Measurements from ENCODE around the gene NECAB3. TPM values are rescaled to one million over a fixed set of nuclear protein-coding genes. Genes with fewer than 3 reads are reported as not detected.

Gene NECAB3
- total RNA-seq, 2 experiments from 2014 or later, result 12.7 to 14.3 TPM

DNA sequence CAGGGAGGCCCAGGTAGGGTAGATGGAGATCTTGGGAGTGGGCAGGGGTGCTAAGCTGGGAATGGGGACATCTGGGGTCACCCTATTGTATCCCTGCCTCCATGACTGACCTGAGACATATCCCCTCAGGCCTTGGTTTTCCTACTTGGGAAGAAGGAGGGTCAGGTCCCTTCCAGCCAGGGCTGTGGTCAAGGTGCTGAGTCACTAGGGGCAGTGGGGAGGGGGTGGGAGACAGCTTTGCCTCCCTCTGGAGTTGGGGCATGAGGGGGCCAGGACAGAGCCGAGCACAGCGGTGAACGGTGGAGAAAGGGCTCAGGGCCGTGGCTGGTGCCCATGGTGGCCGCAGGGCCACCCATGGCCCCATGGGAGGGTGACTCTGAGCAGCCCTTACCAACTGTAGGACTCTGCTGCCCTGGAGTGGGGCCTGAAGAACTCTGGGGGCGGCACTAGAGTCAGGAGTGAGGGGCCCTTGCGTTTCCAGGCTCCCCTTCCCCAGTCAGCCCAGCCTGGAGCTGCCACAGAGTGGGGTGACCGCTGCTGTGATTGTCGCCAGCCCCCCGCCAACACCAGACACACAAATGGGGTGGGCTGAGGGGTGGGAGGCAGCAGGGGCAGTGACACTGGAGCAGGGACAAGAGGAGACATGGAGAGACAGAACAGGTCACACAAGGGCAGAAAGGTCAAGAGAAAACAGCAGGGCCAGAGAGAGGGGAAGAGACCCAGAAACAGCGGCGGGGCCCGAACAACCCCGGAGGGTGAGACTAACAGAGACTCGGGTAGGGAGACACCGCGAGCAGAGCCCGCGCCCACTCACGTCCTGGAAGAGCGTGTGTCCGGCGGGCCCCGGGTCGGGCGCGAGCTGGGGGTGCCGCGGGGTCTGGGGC, 576 bp downstream of the NECAB3 start:
- CTCF ChIA-PET, result no interaction called here
- Mint-ChIP-seq H3K27ac (peak overlapping the region; percentile 52), H3K27me3 (ENCODE audit: low read depth) (no peaks in the 10 kb centered on the region), H3K9me3 (no peaks in the 10 kb centered on the region), H3K36me3 (ENCODE audit: low read depth) (peaks cover 22% of the 10 kb centered on the region), H3K4me1 (ENCODE audit: low read depth) (peaks cover 21% of the 10 kb centered on the region), H3K4me3 (peak overlapping the region; percentile 82)
- no peak for DNase-seq
- intact Hi-C loops (cut with micrococcal nuclease), result loop anchor here (1.0 kb wide), 2 partner anchors 10 to 13 kb away; partner anchors contain the start of gene E2F1

DNA sequence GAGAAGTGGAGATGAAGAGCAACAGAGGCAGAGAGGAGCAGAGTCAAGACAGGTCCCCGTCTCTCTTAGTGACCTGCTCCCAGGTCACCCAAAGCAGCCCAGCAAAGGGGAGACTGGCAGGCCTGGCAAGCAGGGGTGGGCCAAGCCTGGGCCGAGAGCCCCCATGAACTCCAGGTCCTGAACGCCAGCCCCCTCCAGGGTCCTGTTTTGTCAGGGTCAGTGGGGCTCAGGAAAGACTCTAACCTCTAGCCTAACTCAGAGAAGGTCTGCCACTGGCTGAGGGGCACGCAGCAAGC, 1.2 kb downstream of the NECAB3 start:
- Mint-ChIP-seq H3K27ac (no peak overlapping the region), H3K4me1 (ENCODE audit: low read depth) (peaks cover 21% of the 10 kb centered on the region), H3K9me3 (no peaks in the 10 kb centered on the region), H3K27me3 (ENCODE audit: low read depth) (no peaks in the 10 kb centered on the region), H3K36me3 (ENCODE audit: low read depth) (peaks cover 16% of the 10 kb centered on the region), H3K4me3 (peak overlapping the region; percentile 82)
- intact Hi-C loops (cut with micrococcal nuclease), result no loop called here
- CTCF ChIA-PET, result no interaction called here
- no peak for DNase-seq

DNA sequence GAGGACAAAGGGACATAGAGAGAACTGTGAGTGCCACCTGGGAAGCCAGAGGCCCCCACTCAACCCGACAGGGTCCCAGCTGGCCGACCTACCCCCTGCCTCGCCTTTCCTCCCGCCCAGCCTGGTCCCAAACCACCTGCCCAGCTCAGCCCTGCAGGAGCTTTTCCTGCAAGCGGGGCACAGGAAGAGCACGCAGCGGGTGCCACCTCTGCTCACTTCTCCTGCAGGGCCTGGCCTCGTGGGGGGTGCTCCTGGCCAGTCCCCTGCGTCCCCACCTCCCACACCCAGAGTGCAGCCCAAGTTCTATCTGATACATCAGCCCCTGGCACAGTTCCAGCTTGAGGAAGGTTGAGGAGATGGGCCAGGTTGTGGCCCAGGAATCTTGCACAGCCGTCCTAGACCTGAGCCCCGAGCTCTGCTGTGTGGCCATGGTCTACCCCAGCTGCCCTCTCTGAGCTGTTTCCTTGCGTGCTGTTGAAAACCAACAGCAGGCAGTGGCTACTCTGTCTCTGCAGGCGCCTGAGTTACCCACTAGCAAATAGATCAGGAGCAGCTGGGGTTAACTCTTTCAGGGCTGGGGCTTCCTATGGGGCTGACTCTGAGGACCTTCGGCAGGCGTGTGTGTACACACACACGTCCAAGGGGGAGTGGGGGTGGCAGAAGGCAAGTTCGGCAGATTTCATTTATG, 1.7 kb downstream of the NECAB3 start:
- CTCF ChIA-PET, result interaction anchor here (1.3 kb wide), 1 partner anchor 14 kb away, joined by 5 read pairs; no protein-coding TSS in a partner anchor
- Mint-ChIP-seq H3K36me3 (ENCODE audit: low read depth) (peaks cover 11% of the 10 kb centered on the region), H3K4me3 (peak overlapping the region; percentile 82), H3K9me3 (no peaks in the 10 kb centered on the region), H3K27ac (no peak overlapping the region), H3K4me1 (ENCODE audit: low read depth) (peaks cover 21% of the 10 kb centered on the region), H3K27me3 (ENCODE audit: low read depth) (no peaks in the 10 kb centered on the region)
- intact Hi-C loops (cut with micrococcal nuclease), result no loop called here
- no peak for DNase-seq

DNA sequence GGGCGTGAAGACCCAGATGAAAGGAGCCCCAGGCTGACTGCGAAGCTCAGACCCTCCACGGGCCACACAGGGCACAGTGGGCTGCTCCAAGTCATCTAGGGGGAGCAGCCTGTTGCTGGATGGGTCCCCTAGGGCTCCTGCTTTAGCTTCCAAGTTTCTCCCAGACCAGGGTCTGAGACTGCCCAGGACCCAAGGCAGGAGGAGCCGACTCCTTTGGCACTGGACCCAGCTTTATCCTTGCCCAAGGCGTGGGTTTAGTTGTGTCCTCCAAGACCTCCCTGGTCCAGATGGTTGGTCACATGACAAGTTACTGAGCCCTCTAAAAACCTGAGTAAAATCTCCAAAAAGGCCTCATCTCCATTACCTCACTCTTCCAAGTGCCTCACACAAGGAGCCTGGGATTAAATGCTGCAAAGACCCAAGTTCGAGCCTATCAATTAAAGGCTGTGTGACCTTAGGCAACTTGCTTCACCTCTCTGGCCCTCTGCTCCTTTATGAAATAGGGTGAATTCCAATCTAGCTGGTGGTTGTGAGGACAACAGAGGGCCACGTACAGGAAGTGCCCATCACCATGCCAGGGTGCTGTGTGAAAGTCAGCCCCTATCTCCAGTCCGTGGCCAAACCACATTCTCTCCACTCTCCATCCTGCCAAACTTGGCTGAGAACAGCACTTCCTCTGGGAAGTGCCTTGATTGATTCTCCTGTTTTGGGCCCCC, 2.5 kb downstream of the NECAB3 start:
- Mint-ChIP-seq H3K27ac (no peak overlapping the region), H3K4me3 (no peak overlapping the region), H3K9me3 (no peaks in the 10 kb centered on the region), H3K27me3 (ENCODE audit: low read depth) (no peaks in the 10 kb centered on the region), H3K4me1 (ENCODE audit: low read depth) (peaks cover 21% of the 10 kb centered on the region), H3K36me3 (ENCODE audit: low read depth) (peaks cover 5% of the 10 kb centered on the region)
- CTCF ChIA-PET, result interaction anchor here (0.6 to 1.3 kb wide), 2 partner anchors 15 to 78 kb away, joined by 3 to 5 read pairs; no protein-coding TSS in a partner anchor
- intact Hi-C loops (cut with micrococcal nuclease), result no loop called here
- DNase-seq, result no peak

DNA sequence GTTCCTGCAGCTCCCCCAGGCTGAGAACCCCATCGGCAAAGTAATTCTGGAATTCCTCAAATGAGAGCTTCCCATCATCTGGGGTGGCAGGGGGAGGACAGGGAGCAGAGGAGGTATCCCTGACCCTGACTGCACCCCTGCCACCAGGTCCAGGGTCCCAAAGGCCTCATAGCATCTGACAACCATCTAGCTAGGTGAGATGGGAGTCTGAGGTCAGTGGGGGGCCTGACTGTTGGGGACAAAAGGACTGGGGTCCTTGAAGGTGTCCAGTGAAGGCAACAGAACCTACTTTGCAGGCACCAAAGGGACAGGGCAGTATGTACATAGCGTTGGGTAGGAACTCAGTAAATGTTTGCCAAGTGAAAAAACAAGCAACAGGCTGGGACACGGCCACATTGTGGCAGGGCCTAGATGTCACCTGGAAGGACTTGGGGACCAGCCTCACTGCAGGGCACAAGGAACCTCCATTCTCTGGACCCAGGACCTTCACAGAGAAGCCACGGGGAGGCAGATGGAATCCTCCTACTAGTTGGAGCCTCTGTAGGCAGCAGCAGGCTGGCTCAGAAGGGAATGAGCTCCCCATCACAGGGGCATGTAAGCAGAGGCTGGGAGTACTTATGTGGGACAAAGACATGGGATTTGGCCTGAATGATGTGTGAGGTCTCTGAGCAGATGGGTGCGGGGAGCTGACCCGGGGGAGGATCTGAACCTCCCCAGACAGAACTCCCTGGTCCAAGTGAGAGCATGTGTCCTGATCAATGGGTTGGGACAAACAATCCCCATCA, 3.3 kb downstream of the NECAB3 start:
- DNase-seq, result no peak
- intact Hi-C loops (cut with micrococcal nuclease), result no loop called here
- no peak overlapping the region for H3K4me3 Mint-ChIP-seq
- no peak overlapping the region for H3K27ac Mint-ChIP-seq
- CTCF ChIA-PET, result interaction anchor here (0.6 to 1.3 kb wide), 3 partner anchors 16 to 213 kb away, joined by 3 to 5 read pairs (median 3); no protein-coding TSS in a partner anchor
- H3K27me3 Mint-ChIP-seq (ENCODE audit: low read depth), result no peaks in the 10 kb centered on the region
- H3K9me3 Mint-ChIP-seq, result no peaks in the 10 kb centered on the region
- no peaks in the 10 kb centered on the region for H3K36me3 Mint-ChIP-seq (ENCODE audit: low read depth)
- H3K4me1 Mint-ChIP-seq (ENCODE audit: low read depth), result peaks cover 28% of the 10 kb centered on the region

DNA sequence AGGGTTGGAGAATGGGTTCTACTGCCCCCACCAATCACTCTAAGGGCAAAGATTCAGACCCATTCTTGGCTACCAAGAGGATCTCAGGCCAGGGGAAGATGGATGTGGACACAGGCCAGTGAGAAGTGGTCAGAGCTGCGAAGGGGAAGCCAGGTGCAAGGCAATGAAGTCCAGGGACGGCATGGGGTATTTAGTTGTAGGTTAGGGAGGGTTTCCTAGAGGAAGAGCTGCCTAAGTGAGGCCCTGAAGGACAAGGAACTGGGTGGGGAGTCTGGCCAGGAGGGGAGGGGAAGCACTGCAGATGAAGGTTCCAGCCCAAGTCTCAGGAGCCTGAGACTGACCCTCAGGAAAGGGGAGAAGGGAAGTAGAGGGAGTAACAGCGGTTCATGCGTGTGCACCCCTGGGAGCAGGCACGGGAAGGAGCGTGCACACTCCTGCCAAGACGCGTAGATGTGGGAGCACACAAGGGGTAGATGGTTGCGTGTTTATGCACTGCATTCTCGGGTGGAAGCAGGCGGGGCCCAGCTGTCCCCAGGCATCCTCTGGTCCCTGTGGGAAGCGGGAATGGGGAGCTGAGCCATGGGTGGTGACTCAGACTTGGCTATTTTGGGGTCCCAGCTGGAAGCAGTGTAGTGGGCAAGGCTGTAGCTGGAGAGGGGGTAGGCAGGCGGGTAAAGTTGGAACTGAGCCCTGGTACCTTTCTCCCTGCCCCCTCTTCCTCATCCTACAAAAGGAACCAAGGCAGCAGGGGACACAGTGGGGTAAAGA, 4.2 kb downstream of the NECAB3 start:
- DNase-seq, result no peak
- CTCF ChIA-PET, result interaction anchor here (0.7 to 3.9 kb wide), 3 partner anchors 10 to 213 kb away, joined by 3 to 36 read pairs (median 5); no protein-coding TSS in a partner anchor
- no peaks in the 10 kb centered on the region for H3K9me3 Mint-ChIP-seq
- intact Hi-C loops (cut with micrococcal nuclease), result loop anchor here (5.0 to 10.0 kb wide), 4 partner anchors 142 to 695 kb away; partner anchors contain the start of genes CHMP4B, RALY and SNTA1
- H3K4me3 Mint-ChIP-seq, result no peak overlapping the region
- H3K27ac Mint-ChIP-seq, result no peak overlapping the region
- H3K4me1 Mint-ChIP-seq (ENCODE audit: low read depth), result peaks cover 30% of the 10 kb centered on the region
- H3K27me3 Mint-ChIP-seq (ENCODE audit: low read depth), result no peaks in the 10 kb centered on the region
- no peaks in the 10 kb centered on the region for H3K36me3 Mint-ChIP-seq (ENCODE audit: low read depth)

DNA sequence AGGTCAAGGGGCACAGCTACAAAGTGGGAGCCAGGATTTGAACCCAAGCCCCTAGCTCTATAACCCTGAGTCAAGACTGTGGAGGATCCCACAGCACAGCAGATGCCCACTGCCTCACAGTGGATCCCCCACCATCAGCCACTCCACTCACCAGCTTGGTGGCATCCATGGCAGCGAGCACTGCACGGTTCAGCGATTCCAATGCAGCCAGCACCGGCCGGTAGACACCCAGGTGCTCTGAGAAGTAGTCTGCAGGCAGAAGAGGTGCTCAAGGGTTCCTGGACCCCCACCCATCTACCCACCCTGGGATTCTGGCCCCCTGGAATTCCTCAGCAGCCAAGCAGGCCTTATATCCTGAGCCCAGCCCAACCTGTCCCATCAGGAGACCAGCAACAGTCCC, 5.0 kb downstream of the NECAB3 start:
- peaks cover 35% of the 10 kb centered on the region for H3K4me1 Mint-ChIP-seq (ENCODE audit: low read depth)
- H3K4me3 Mint-ChIP-seq, result no peak overlapping the region
- intact Hi-C loops (cut with micrococcal nuclease), result loop anchor here (5.0 to 10.0 kb wide), 4 partner anchors 143 to 694 kb away; partner anchors contain the start of genes CHMP4B, RALY and SNTA1
- H3K27me3 Mint-ChIP-seq (ENCODE audit: low read depth), result no peaks in the 10 kb centered on the region
- no peak overlapping the region for H3K27ac Mint-ChIP-seq
- H3K36me3 Mint-ChIP-seq (ENCODE audit: low read depth), result no peaks in the 10 kb centered on the region
- CTCF ChIA-PET, result interaction anchor here (0.9 to 3.9 kb wide), 7 partner anchors 11 to 212 kb away, joined by 3 to 36 read pairs (median 5); no protein-coding TSS in a partner anchor
- DNase-seq, result no peak
- no peaks in the 10 kb centered on the region for H3K9me3 Mint-ChIP-seq

DNA sequence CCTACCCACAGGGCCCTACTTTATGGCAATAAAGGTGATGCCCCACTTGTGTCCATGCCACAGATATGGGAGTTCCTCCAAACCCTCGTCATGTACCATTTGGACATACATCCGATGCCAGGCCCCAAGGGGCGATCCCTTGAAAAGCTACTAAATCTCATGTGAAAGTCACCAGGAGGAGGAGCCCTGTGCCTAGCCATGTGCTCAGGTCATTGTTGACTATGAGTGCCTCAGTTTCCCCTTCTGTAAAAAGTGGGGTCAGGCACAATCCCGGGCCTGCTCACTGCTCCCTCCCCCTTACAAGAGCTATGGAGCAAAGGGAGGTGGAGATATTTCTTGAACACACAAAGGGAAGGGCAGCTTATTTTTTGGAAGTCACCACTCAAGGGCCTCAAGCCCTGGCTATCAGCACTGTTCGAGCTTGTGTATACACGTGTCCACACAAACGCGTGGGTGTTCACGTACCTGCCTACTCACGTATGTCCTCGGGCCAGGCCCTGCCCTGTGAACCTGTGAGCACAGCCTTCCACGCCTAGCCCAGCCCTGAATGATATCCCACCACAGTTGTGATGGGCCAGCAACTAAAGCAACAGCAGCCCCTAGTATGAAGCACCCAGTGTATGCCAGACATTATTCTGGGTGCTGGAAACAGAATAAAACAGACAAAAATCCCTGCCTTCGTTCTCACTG, 5.6 kb downstream of the NECAB3 start:
- Mint-ChIP-seq H3K4me3 (peak overlapping the region; percentile 80), H3K27me3 (ENCODE audit: low read depth) (no peaks in the 10 kb centered on the region), H3K9me3 (no peaks in the 10 kb centered on the region), H3K4me1 (ENCODE audit: low read depth) (peaks cover 34% of the 10 kb centered on the region), H3K36me3 (ENCODE audit: low read depth) (no peaks in the 10 kb centered on the region), H3K27ac (peak overlapping the region; percentile 19)
- DNase-seq, result no peak
- CTCF ChIA-PET, result interaction anchor here (0.6 to 3.9 kb wide), 27 partner anchors 11 to 311 kb away, joined by 3 to 36 read pairs (median 5); partner anchors contain the start of genes SNTA1 and ZNF341
- intact Hi-C loops (cut with micrococcal nuclease), result loop anchor here (1.0 to 10.0 kb wide), 8 partner anchors 63 to 694 kb away; partner anchors contain the start of genes CHMP4B, RALY, SNTA1 and ZNF341

DNA sequence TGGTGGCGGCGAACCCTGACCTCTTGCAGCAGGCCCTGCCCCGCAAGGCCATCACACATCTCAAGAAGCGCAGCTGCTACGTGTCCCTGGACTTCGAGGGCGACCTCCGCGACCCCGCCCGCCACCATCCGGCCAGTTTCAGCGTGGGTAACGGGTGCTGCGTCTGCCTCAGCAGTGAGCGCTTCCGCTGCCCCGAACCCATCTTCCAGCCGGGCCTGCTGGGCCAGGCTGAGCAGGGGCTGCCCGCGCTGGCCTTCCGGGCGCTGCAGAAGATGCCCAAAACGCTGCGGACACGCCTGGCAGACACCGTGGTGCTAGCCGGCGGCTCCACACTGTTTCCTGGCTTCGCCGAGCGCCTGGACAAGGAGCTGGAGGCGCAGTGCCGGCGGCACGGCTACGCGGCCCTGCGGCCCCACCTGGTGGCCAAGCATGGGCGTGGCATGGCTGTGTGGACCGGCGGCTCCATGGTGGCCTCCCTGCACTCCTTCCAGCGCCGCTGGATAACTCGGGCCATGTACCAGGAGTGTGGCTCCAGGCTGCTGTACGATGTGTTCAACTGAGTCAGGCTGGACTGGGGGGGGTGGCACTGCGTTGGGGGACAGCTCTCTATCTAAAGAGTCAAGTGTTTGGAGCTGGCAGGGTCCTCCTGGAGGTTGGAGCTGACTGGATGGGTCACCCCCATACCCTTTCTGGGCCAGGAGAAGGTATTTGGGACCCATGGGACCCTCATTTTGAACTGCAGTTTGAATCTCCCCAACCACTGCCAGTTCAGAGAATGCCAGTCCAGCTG, 6.4 kb downstream of the NECAB3 start:
- DNase-seq, result peak; percentile 80
- Mint-ChIP-seq H3K27ac (peak overlapping the region; percentile 75), H3K4me3 (peak overlapping the region; percentile 80), H3K9me3 (no peaks in the 10 kb centered on the region), H3K27me3 (ENCODE audit: low read depth) (no peaks in the 10 kb centered on the region), H3K36me3 (ENCODE audit: low read depth) (no peaks in the 10 kb centered on the region), H3K4me1 (ENCODE audit: low read depth) (peaks cover 29% of the 10 kb centered on the region)
- intact Hi-C loops (cut with micrococcal nuclease), result loop anchor here (1.0 to 10.0 kb wide), 10 partner anchors 63 to 693 kb away; partner anchors contain the start of genes CDK5RAP1, CHMP4B, RALY and SNTA1
- CTCF ChIA-PET, result interaction anchor here (0.6 to 3.9 kb wide), 28 partner anchors 12 to 266 kb away, joined by 3 to 36 read pairs (median 5); partner anchors contain the start of genes SNTA1 and ZNF341
